HUES48 (cell line): ENCODE results near the gene RYR2.

Experiments used
- H3K27ac ChIP-seq: one replicate; pipeline ENCODE4 v1.7.0; 2013; ENCODE audit warnings: low read depth, low read length, inconsistent platforms
- H3K27me3 ChIP-seq: 2 replicates; pipeline ENCODE4 v1.6.1; 2013; ENCODE audit warnings: mild to moderate bottlenecking, low read length; ENCODE audit not compliant: control insufficient read depth, insufficient read depth
- H3K36me3 ChIP-seq: 2 replicates; pipeline ENCODE4 v1.6.1; 2013; ENCODE audit warnings: low read length; ENCODE audit not compliant: control insufficient read depth, insufficient read depth
- H3K4me1 ChIP-seq: 2 replicates; pipeline ENCODE4 v1.6.1; 2013; ENCODE audit warnings: mild to moderate bottlenecking, low read length; ENCODE audit not compliant: control insufficient read depth, insufficient read depth
- H3K4me3 ChIP-seq: 2 replicates; pipeline ENCODE4 v1.5.1; 2013; ENCODE audit warnings: mild to moderate bottlenecking, low read depth, low read length
- H3K9ac ChIP-seq: 2 replicates; pipeline ENCODE4 v1.6.1; 2013; ENCODE audit warnings: mild to moderate bottlenecking, low read depth, low read length, moderate library complexity
- H3K9me3 ChIP-seq: 2 replicates; pipeline ENCODE4 v1.6.1; 2013; ENCODE audit warnings: low read length; ENCODE audit not compliant: control insufficient read depth, insufficient read depth

The RYR2 gene

DNA sequence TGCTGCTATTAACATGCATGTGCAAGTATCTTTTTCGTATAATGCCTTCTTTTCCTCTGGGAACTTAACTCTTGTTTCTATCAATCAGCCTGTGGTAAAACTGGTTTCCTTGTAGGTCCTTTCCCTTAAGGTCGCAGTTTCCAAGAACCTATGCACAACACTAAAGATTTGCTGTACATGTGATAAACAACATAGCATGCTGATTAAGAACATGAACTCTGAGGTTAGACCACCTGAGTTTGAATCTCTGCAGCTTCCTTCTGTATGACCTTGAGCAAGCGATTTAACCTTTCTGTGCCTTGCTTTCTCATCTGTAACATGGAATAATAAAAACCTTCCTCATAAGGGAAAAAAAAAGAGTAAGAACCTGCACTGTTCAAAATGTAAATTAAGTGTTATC is 186.4 kb downstream of the RYR2 start:
- H3K36me3 ChIP-seq: no peaks in the 10 kb centered on the region
- no peak overlapping the region for H3K27ac ChIP-seq
- H3K9ac ChIP-seq: no peak overlapping the region
- H3K4me3 ChIP-seq: no peak overlapping the region
- no peaks in the 10 kb centered on the region for H3K9me3 ChIP-seq
- H3K27me3 ChIP-seq: no peaks in the 10 kb centered on the region
- H3K4me1 ChIP-seq: peaks cover 17% of the 10 kb centered on the region

DNA sequence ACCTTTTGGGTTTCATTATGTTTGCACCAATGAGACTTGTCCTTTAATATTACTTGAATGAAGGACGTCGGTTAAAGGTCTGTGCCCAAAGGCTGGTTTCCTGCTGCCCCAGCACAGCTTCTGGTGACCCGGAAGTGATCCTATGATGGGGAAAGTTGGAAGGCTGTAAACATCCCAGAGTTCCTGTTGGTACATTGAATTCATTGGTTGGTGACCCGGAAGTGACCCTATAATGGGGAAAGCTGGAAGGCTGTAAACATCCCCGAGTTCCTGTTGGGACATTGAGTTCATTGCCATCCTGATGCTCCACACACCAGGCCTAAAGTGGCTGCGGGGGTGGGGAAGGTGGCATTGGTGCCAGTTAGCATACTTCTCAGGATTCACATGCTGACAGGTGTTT is 187.3 kb downstream of the RYR2 start:
- Histone ChIP-seq H3K36me3 (no peaks in the 10 kb centered on the region), H3K4me3 (no peak overlapping the region), H3K9ac (no peak overlapping the region), H3K27ac (no peak overlapping the region), H3K27me3 (no peaks in the 10 kb centered on the region), H3K4me1 (peaks cover 17% of the 10 kb centered on the region), H3K9me3 (no peaks in the 10 kb centered on the region)

GRCh38 chr1:237232501-237232900 is 190.5 kb downstream of the RYR2 start:
- Histone ChIP-seq H3K27me3 (no peaks in the 10 kb centered on the region), H3K36me3 (no peaks in the 10 kb centered on the region), H3K27ac (no peak overlapping the region), H3K4me3 (no peak overlapping the region), H3K4me1 (peaks cover 22% of the 10 kb centered on the region), H3K9me3 (no peaks in the 10 kb centered on the region), H3K9ac (no peak overlapping the region)

- H3K27me3 ChIP-seq: no peaks in the 10 kb centered on the region
- no peaks in the 10 kb centered on the region for H3K9me3 ChIP-seq
- H3K36me3 ChIP-seq: no peaks in the 10 kb centered on the region
- no peak overlapping the region for H3K9ac ChIP-seq
- peaks cover 37% of the 10 kb centered on the region for H3K4me1 ChIP-seq
- no peak overlapping the region for H3K4me3 ChIP-seq
- H3K27ac ChIP-seq: no peak overlapping the region
These were observed 193.1 kb downstream of the RYR2 start for GRCh38 chr1:237235091-237235490.

GRCh38 chr1:237237721-237238120 is 195.7 kb downstream of the RYR2 start:
- Histone ChIP-seq H3K9me3 (no peaks in the 10 kb centered on the region), H3K27ac (no peak overlapping the region), H3K27me3 (no peaks in the 10 kb centered on the region), H3K4me3 (no peak overlapping the region), H3K36me3 (no peaks in the 10 kb centered on the region), H3K4me1 (peaks cover 43% of the 10 kb centered on the region), H3K9ac (no peak overlapping the region)

DNA sequence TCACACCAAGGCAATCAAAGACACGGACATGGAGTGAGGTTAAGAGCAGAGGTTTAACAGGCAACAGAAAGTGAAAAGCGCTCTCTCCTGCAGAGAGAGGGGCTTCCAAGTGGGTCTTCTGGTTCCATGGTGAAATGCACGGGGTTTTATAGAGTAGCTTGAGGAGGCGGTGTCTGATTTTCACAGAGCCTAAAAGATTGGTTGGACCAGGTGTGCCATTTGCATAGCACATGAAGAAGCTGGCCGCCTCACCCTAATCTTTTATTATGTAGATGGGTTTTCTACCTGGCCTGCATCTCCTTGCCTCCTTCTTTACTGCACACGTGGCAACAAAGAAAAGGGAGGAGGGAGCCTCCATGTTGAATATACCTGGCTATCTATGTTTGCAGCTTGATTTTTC is 197.3 kb downstream of the RYR2 start:
- no peaks in the 10 kb centered on the region for H3K9me3 ChIP-seq
- peak overlapping the region; percentile 76 for H3K9ac ChIP-seq
- H3K27ac ChIP-seq: peak overlapping the region; percentile 68
- 0 out of 2 replicates have a peak overlapping the region, but pooled peaks have one; percentile 20 for H3K4me3 ChIP-seq
- H3K27me3 ChIP-seq: no peaks in the 10 kb centered on the region
- H3K4me1 ChIP-seq: peaks cover 40% of the 10 kb centered on the region
- no peaks in the 10 kb centered on the region for H3K36me3 ChIP-seq

GRCh38 chr1:237241038-237241437 is 199.1 kb downstream of the RYR2 start:
- H3K27ac ChIP-seq: no peak overlapping the region
- H3K4me1 ChIP-seq: peaks cover 36% of the 10 kb centered on the region
- no peaks in the 10 kb centered on the region for H3K9me3 ChIP-seq
- no peak overlapping the region for H3K9ac ChIP-seq
- no peak overlapping the region for H3K4me3 ChIP-seq
- no peaks in the 10 kb centered on the region for H3K36me3 ChIP-seq
- no peaks in the 10 kb centered on the region for H3K27me3 ChIP-seq

DNA sequence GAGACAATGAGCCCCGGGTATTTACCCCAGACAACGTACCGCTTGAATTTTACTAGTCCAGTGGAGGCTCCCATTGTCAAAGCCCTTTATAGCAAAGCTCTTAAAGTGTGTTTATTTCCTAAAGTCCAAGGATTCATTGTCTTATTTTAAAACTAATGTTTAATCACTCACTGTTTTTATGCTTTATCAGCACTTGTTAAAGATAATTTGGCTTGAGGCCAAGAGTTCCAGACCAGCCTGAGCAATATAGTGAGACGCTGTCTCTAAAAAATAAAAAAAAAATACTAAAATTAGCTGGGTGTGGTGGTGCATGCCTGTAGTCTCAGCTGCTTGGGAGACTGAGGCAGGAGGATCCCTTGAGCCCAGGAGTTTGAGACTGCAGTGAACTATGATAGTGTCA is 202.8 kb downstream of the RYR2 start:
- peaks cover 32% of the 10 kb centered on the region for H3K4me1 ChIP-seq
- no peaks in the 10 kb centered on the region for H3K9me3 ChIP-seq
- H3K27me3 ChIP-seq: no peaks in the 10 kb centered on the region

GRCh38 chr1:237247442-237247841 is 205.5 kb downstream of the RYR2 start:
- Histone ChIP-seq H3K27me3 (no peaks in the 10 kb centered on the region), H3K4me3 (no peak overlapping the region), H3K27ac (no peak overlapping the region), H3K36me3 (no peaks in the 10 kb centered on the region), H3K9ac (no peak overlapping the region), H3K9me3 (no peaks in the 10 kb centered on the region), H3K4me1 (peaks cover 17% of the 10 kb centered on the region)

More for the DNA sequence above, 202.8 kb downstream of the RYR2 start:
- H3K4me3 ChIP-seq: no peak overlapping the region
- no peak overlapping the region for H3K9ac ChIP-seq
- H3K27ac ChIP-seq: no peak overlapping the region
- H3K36me3 ChIP-seq: no peaks in the 10 kb centered on the region

DNA sequence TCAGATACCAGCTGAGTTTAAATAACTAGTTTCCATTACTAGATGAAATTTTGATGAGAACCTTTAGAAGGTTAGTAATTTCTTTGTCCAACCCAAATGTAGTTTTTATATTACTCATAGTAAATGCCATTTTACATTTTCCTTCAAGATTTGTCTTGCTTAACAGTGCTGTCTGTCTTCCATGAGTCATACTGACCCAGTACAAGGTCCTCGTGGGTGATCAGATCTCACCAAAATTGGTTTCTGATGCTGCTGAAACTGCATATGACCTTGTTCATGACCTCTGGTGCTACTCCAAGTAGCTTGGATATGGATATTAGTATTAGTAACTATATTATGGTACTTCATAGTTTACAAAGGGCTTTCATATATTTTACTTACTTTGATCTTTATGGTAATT is 207.1 kb downstream of the RYR2 start:
- Histone ChIP-seq H3K4me1 (peaks cover 12% of the 10 kb centered on the region), H3K27ac (no peak overlapping the region), H3K9ac (no peak overlapping the region), H3K4me3 (no peak overlapping the region), H3K36me3 (no peaks in the 10 kb centered on the region), H3K27me3 (no peaks in the 10 kb centered on the region), H3K9me3 (no peaks in the 10 kb centered on the region)

GRCh38 chr1:237250055-237250454 is 208.1 kb downstream of the RYR2 start:
- H3K4me1 ChIP-seq: peaks cover 12% of the 10 kb centered on the region
- H3K36me3 ChIP-seq: no peaks in the 10 kb centered on the region
- H3K27me3 ChIP-seq: no peaks in the 10 kb centered on the region
- H3K4me3 ChIP-seq: no peak overlapping the region
- H3K9me3 ChIP-seq: no peaks in the 10 kb centered on the region
- no peak overlapping the region for H3K9ac ChIP-seq
- H3K27ac ChIP-seq: no peak overlapping the region

DNA sequence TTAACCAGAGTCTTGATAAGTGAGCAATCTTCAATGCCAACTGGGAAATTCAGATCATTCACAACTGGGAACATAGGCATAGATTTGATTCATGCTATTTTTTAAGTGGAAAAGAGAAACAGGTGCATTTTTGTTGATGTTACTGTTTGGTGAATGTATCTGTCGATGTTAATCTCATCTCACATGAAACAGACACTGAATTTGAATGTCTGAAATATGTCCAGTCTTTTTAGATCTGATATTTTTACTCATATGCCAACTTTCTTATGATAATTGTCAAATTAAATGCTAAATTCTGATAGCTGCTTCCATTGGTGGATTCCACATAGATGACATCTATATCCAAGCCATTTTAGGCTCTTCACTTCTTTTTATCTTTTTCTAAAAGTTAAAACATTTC is 213.1 kb downstream of the RYR2 start:
- no peak overlapping the region for H3K27ac ChIP-seq
- H3K4me1 ChIP-seq: 0 out of 2 replicates have a peak, but pooled peaks cover 3% of the 10 kb centered on the region
- H3K9me3 ChIP-seq: no peaks in the 10 kb centered on the region
- no peaks in the 10 kb centered on the region for H3K36me3 ChIP-seq
- no peak overlapping the region for H3K9ac ChIP-seq
- H3K4me3 ChIP-seq: no peak overlapping the region
- no peaks in the 10 kb centered on the region for H3K27me3 ChIP-seq
